ENCODE results near the gene TOP3B. TPM values are rescaled to one million over a fixed set of nuclear protein-coding genes. Genes with fewer than 3 reads are reported as not detected.
"Not testable (repeated sequence)": the region's sequence is repeated elsewhere in the genome, so short reads cannot be mapped to it uniquely, and the experiment has no call there.

TOP3B gene
- total and polyA plus RNA-seq, 10 of the 15 experiments (the other 5 are each of a cell fraction or from before 2014, with no cell fraction given) = 0.60 to 47.3 (median 33.7) TPM

DNA sequence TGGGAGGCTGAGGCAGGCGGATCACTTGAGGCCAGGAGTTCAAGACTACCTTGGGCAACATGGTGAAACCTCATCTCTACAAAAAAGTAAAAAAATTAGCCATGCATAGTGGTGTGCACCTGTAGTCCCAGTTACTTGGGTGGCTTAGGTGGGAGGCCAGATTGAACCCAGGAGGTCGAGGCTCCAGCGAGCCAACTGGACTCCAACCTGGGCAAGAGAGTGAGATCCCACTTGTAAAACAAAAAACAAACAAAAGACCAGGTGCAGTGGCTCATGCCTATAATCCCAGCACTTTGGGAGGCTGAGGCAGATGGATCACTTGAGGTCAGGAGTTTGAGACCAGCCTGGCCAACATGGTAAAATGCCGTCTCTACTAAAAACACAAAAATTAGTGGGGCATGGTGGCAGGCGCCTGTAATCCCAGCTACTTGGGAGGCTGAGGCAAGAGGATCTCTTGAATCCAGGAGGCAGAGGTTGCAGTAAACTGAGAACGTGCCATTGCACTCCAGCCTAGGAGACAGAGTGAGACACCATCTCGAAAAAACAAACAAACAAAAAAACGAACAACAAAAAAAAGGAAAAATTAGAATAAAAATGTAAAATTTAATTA is 68.4 kb downstream of the TOP3B start:
- POLR2A ChIA-PET; H3K36me3 ChIP-seq (ENCODE audit: control insufficient read depth in 2 of 2, insufficient read depth in 2 of 2, low read length in 1 of 2); SMC1A ChIA-PET (ENCODE audit: uncharacterized antibody, unreplicated experiment); ATAC-seq; H3K9me3 ChIP-seq (replicated peaks; ENCODE audit: control insufficient read depth, insufficient read depth, low read length); BruUV-seq (replicated peaks); H4K20me1 ChIP-seq (ENCODE audit: control insufficient read depth, insufficient read depth); CTCF ChIA-PET; DNase-seq (ENCODE audit: low read depth, low spot score); H3K4me1 ChIP-seq (ENCODE audit: control insufficient read depth, insufficient read depth, low read length); FAIRE-seq; H3K9ac ChIP-seq (ENCODE audit: control insufficient read depth, insufficient read depth, low read length); H3K4me2 ChIP-seq (ENCODE audit: control insufficient read depth, insufficient read depth); H3K27me3 ChIP-seq (replicated peaks in 1 of 2; ENCODE audit: control insufficient read depth in 2 of 2, insufficient read depth in 2 of 2, low read length in 1 of 2); intact Hi-C loops (cut with micrococcal nuclease; ENCODE audit: unreplicated experiment); RAD21 ChIA-PET (ENCODE audit: unreplicated experiment); H2AFZ ChIP-seq (ENCODE audit: control insufficient read depth, low read depth, low read length); H3K4me3 ChIP-seq; H3K79me2 ChIP-seq (ENCODE audit: control insufficient read depth, insufficient read depth, low read length); in situ Hi-C loops (cut with MboI); H3K27ac ChIP-seq (ENCODE audit: control insufficient read depth, insufficient read depth): not testable (repeated sequence)
- WGBS (ENCODE audit: insufficient coverage, insufficient replicate concordance, low lambda C conversion rate, missing lambda C conversion rate) = 48% methylated on average over 8 of the region's 8 CpGs

GRCh38 chr22:21910367-21910766 is 72.2 kb downstream of the TOP3B start:
- H3K27ac ChIP-seq (ENCODE audit: control insufficient read depth, insufficient read depth); H3K27me3 ChIP-seq (replicated peaks in 1 of 2; ENCODE audit: control insufficient read depth in 2 of 2, insufficient read depth in 2 of 2, low read length in 1 of 2); RAD21 ChIA-PET (ENCODE audit: unreplicated experiment); H3K9me3 ChIP-seq (replicated peaks; ENCODE audit: control insufficient read depth, insufficient read depth, low read length); H3K4me2 ChIP-seq (ENCODE audit: control insufficient read depth, insufficient read depth); FAIRE-seq; DNase-seq (ENCODE audit: low read depth, low spot score); H2AFZ ChIP-seq (ENCODE audit: control insufficient read depth, low read depth, low read length); POLR2A ChIA-PET; ATAC-seq; H3K79me2 ChIP-seq (ENCODE audit: control insufficient read depth, insufficient read depth, low read length); in situ Hi-C loops (cut with MboI); BruUV-seq (replicated peaks); intact Hi-C loops (cut with micrococcal nuclease; ENCODE audit: unreplicated experiment); H4K20me1 ChIP-seq (ENCODE audit: control insufficient read depth, insufficient read depth); H3K4me3 ChIP-seq; H3K9ac ChIP-seq (ENCODE audit: control insufficient read depth, insufficient read depth, low read length); H3K4me1 ChIP-seq (ENCODE audit: control insufficient read depth, insufficient read depth, low read length); H3K36me3 ChIP-seq (ENCODE audit: control insufficient read depth in 2 of 2, insufficient read depth in 2 of 2, low read length in 1 of 2): not testable (repeated sequence)
- SMC1A ChIA-PET (ENCODE audit: uncharacterized antibody, unreplicated experiment) = interaction anchor here (1.2 kb wide), 1 partner anchor 27 kb away, joined by 3 read pairs; no protein-coding TSS in a partner anchor
- CTCF ChIA-PET = interaction anchor here (1.1 kb wide), 1 partner anchor 19 kb away, joined by 3 read pairs; no protein-coding TSS in a partner anchor
- WGBS (ENCODE audit: insufficient coverage, insufficient replicate concordance, low lambda C conversion rate, missing lambda C conversion rate) = 64% methylated on average over 4 of the region's 4 CpGs
